ENCODE results near the gene ALPK3. TPM values are rescaled to one million over a fixed set of nuclear protein-coding genes. Genes with fewer than 3 reads are reported as not detected.
A peak's percentile ranks its signal among the peaks of the same experiment; 100 is the strongest.

Gene ALPK3
- total RNA-seq, 4 donors from 2014 or later = 0.18 to 7.0 (median 0.68) TPM

GRCh38 chr15:84914351-84914750 is 97.2 kb downstream of the ALPK3 start:
- H3K36me3 ChIP-seq = peaks cover 0 to 8% (median 0%) of the 10 kb centered on the region in 3 donors
- H3K9me3 ChIP-seq = no peaks in the 10 kb centered on the region
- no peak for DNase-seq
- no peak for TF ChIP-seq CTCF (IDR thresholded peaks at IDR 0.05)
- TF ChIP-seq POLR2A (IDR thresholded peaks at IDR 0.05) = no peak
- H3K4me1 ChIP-seq = peaks cover 0 to 32% (median 0%) of the 10 kb centered on the region in 4 donors
- no peaks in the 10 kb centered on the region for H3K27me3 ChIP-seq
- peak overlapping the region in 1 of 4 donors; percentile 31 for H3K27ac ChIP-seq
- no peak overlapping the region for H3K4me3 ChIP-seq

- TF ChIP-seq POLR2A (IDR thresholded peaks at IDR 0.05) (no peak), CTCF (IDR thresholded peaks at IDR 0.05) (no peak)
- Histone ChIP-seq H3K36me3 (peaks cover 0 to 8% (median 0%) of the 10 kb centered on the region in 3 donors), H3K4me1 (peaks cover 0 to 32% (median 0%) of the 10 kb centered on the region in 4 donors), H3K4me3 (no peak overlapping the region), H3K27me3 (no peaks in the 10 kb centered on the region), H3K9me3 (no peaks in the 10 kb centered on the region), H3K27ac (peak overlapping the region in 2 of 4 donors; percentile 13 to 31)
- DNase-seq = peak in 1 of 3 donors; percentile 73
Measured at GRCh38 chr15:84914909-84915605, 97.9 kb downstream of the ALPK3 start.

GRCh38 chr15:84915606-84915958 is 98.4 kb downstream of the ALPK3 start:
- DNase-seq = no peak
- no peaks in the 10 kb centered on the region for H3K27me3 ChIP-seq
- no peak for TF ChIP-seq POLR2A (IDR thresholded peaks at IDR 0.05)
- TF ChIP-seq CTCF (IDR thresholded peaks at IDR 0.05) = no peak
- peaks cover 0 to 8% (median 0%) of the 10 kb centered on the region in 3 donors for H3K36me3 ChIP-seq
- peaks cover 0 to 29% (median 0%) of the 10 kb centered on the region in 4 donors for H3K4me1 ChIP-seq
- H3K4me3 ChIP-seq = no peak overlapping the region
- no peaks in the 10 kb centered on the region for H3K9me3 ChIP-seq
- H3K27ac ChIP-seq = no peak overlapping the region

- no peak for DNase-seq
- H3K9me3 ChIP-seq = no peaks in the 10 kb centered on the region
- no peaks in the 10 kb centered on the region for H3K27me3 ChIP-seq
- no peak overlapping the region for H3K27ac ChIP-seq
- H3K4me1 ChIP-seq = peaks cover 0 to 11% (median 0%) of the 10 kb centered on the region in 4 donors
- peaks cover 0 to 8% (median 0%) of the 10 kb centered on the region in 3 donors for H3K36me3 ChIP-seq
- no peak for TF ChIP-seq POLR2A (IDR thresholded peaks at IDR 0.05)
- no peak for TF ChIP-seq CTCF (IDR thresholded peaks at IDR 0.05)
- no peak overlapping the region for H3K4me3 ChIP-seq
Measured at GRCh38 chr15:84917452-84917851, 100.3 kb downstream of the ALPK3 start.

- H3K27ac ChIP-seq = no peak overlapping the region
- TF ChIP-seq POLR2A (IDR thresholded peaks at IDR 0.05) = no peak
- TF ChIP-seq CTCF (IDR thresholded peaks at IDR 0.05) = no peak
Measured at GRCh38 chr15:84919106-84919667, 102.0 kb downstream of the ALPK3 start.

More at GRCh38 chr15:84919106-84919667, 102.0 kb downstream of the ALPK3 start:
- peaks cover 0 to 12% (median 0%) of the 10 kb centered on the region in 4 donors for H3K4me1 ChIP-seq
- DNase-seq = no peak
- H3K9me3 ChIP-seq = no peaks in the 10 kb centered on the region
- no peak overlapping the region for H3K4me3 ChIP-seq
- H3K27me3 ChIP-seq = no peaks in the 10 kb centered on the region
- H3K36me3 ChIP-seq = peaks cover 0 to 8% (median 0%) of the 10 kb centered on the region in 3 donors

Measured in Peyer's patch (tissue), 4 donors.